CD4-positive, alpha-beta T cell treated with Interleukin-2 at 100 ng/mL for 4 hours (primary cell): Measurements from ENCODE around the gene ASIC2.
A peak's percentile ranks its signal among the peaks of the same experiment; 100 is the strongest.
"Not testable (repeated sequence)": the region's sequence is repeated elsewhere in the genome, so short reads cannot be mapped to it uniquely, and the experiment has no call there.

Experiments used
- DNase-seq: peaks from one replicate; pipeline ENCODE4 v3.0.0-alpha.2; 2020; ENCODE audit warnings: low spot score

The ASIC2 gene

GRCh38 chr17:33019161-33019890 is 273.8 kb downstream of the ASIC2 start:
- DNase-seq = no peak

DNA sequence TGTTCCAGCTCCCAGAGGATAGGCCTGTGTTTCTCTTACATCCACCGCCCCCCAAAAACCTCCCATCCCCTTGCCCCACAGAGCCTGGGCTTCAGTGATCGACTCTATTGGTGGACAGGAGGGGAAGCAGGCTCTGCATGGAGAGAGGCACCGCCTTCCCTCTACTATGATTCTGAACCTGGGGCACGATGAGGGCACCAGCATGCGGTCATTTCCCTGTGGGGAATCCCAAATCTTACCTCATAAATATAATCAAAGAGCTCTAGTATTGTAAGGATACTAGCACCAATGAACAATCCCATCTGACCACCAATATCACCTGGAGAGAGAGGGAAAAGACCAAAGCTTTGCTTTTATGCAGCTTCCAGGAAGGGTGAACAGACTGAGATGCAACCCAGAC is 275.7 kb downstream of the ASIC2 start:
- no peak for DNase-seq

- no peak for DNase-seq
These were observed 276.2 kb downstream of the ASIC2 start for GRCh38 chr17:33016920-33017319.

DNA sequence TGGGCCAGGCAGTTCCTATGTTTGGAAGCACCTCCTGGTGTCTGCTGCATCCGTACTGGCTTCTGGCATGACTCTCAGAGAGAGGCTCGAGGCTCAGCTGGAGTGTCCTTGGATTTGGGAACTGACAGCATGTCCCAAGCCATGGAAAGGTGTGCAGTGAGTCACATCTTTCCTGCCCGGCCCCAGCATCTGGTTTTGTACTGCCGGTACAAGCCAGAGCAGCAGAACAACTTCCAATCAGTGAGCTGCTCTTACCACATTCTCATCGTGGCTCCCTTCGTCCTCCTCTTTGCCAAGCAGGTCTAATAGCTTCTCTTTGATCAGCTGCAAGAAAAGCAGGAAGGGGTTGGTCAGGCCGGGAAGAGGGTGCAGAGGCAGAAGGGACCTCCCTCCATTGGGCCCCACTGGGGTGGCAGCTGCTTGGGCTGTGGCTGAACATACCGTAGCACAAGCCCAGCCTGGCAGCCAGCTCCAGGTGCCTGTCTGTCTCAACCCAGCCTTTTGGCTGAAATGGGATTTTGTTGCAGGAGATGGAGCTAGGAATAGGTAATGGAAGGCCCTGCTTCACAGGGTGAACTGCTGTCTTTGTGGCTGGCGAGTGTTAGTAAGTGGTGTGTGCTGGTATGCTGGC is 277.3 kb downstream of the ASIC2 start:
- no peak for DNase-seq

GRCh38 chr17:33014751-33015150 is 278.3 kb downstream of the ASIC2 start:
- no peak for DNase-seq

- no peak for DNase-seq
These were observed 279.3 kb downstream of the ASIC2 start for GRCh38 chr17:33013596-33014375.

DNA sequence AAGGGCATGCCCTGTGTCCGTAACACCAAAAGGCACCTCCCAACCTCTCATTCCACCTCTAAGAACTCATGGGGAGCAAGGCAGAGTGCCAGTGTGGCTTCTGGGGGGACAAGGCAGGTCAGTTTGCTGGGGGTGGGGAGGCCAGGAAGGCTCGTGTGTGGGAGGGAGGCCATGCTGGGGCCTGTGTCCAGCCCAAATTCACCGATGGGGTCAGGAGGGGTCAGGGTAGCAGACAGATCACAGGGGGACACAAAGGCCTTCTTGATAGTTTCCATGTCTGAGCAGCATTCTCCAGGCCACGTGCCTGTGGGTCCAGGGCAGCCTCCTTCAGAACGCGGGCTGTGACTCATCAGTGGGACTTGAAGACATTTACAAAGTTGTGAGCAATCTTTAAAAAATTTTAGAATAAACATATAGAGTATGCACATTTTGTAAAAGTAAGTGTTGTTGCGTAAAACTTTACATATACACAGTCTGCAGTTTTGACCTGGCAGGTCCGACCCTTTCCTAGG is 280.5 kb downstream of the ASIC2 start:
- no peak for DNase-seq

GRCh38 chr17:33009636-33010035 is 283.5 kb downstream of the ASIC2 start:
- no peak for DNase-seq

- DNase-seq = no peak
These were observed 285.9 kb downstream of the ASIC2 start for GRCh38 chr17:33007186-33007585.

- DNase-seq = no peak
These were observed 290.8 kb downstream of the ASIC2 start for GRCh38 chr17:33002246-33002645.

DNA sequence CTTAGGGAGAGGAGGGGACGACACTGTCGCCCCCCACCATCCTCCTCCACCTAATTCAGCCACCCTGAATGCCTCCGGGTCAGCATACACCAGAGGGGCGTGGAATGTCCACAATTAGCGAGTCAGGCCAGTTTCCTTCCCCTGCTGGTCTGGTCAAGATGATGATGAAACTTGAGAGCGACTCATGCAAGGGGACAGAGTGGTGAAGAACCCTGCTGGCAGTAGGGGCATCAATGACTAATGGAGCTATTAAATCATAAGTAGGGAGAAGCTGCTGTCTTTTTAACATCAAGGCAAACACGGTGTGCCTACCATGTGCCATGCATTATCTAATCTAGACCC is 294.2 kb downstream of the ASIC2 start:
- no peak for DNase-seq

DNA sequence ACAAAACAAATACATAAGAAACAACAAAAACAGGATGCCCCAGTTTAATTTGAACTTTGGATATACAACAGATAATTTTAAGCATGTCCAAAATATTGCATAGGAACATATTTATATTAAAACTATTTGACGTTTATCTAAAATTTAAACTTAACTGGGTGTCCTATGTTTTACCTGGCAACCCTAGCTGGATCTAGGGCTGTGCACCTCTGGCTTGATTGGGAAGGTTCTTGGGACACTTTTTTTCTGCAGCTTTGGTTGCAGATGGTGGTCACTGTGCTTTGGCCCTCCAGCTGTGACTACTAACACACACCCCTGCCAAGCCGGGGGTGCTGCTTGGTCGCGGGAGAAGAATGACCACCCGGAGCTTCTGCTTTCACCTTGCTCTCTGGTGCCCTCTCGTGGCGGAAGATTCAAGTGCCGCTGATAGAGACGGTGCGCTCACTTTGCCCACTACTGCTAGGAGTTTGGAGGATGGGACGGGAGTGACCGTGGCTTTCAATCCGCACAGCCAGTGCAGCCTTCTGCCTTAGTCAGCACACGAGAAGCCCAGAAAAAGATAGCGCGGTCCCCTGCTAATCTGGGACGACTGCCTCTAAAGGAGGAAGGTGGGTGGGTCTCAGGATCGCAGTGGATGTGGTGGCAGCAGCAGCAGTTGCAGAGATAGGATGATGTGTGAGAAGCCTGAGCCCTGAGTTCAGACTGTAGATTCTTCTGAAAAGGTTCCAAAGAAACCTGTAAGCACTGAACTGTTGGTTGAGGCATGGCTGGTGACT is 294.8 kb downstream of the ASIC2 start:
- peak; percentile 61 for DNase-seq

- no peak for DNase-seq
These were observed 297.6 kb downstream of the ASIC2 start for GRCh38 chr17:32995416-32996045.

DNA sequence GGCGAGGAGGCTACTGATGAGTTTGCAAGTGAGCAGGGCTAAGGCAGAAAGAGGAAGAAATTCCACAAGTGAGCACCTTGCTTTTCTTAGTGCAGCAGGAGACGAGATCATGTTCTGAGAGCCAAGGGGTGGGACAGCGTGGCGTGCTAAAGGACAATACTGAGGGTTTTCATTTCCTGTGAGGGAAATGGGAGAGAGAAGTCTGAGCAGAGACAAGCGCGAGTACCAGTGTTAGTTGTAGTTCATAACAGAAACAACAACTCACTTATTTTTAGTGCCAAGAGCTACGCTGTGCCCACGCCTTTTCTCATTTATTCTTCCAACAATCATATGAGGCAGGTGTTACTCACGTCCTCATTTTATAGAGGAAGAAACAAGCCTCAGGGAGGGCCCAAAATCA is 299.1 kb downstream of the ASIC2 start:
- DNase-seq = no peak

DNA sequence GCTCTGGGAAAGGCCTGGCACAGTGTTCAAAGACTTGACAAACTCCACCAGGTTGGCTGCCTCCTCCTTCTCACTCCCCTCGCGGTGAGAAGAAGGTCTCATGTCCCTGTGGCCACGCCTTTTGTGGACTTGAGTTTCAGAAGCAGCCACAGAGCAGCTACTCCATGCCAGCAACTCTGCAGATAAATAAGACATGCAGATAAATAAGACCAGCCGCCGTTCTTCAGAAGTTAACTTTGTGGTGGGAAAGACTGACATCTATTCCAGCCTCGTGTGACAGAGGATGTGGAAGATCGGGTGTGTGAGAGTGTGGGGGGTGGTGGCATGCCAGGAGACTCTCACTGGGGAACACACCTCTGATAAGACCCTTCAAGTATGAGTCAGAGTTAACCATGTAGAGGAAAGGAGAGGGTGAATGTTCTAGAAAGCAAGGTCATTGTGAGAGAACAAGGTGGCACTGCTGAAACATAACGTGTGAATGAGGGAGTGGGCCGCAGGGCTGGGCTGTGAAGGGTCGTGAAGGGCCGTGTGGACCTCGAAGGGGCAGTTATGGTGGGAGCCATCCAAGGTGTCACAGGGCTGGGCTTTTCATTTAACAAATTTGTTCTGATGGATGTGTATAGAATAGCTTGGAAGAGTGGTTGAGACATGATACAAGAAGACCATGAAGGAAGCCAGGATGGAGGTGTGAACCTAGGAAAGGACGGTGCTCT is 300.6 kb downstream of the ASIC2 start:
- DNase-seq = no peak

GRCh38 chr17:32988481-32989101 is 304.5 kb downstream of the ASIC2 start:
- no peak for DNase-seq

DNA sequence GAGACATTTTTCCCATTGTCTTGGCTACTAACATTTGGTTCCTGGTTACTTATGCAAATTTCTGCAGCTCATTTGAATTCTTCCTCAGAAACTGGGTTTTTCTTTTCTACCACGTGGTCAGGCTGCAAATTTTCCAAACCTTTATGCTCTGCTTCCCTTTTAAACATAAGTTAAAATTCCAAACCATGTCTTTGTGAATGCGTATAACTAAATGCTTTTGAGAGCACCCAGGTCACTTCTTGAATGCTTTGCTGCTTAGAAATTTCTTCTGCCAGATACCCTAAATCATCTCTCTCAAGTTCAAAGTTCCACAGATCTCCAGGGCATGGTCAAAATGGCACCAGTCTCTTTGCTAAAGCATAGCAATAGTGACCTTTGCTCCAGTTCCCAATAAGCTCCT is 305.2 kb downstream of the ASIC2 start:
- DNase-seq = not testable (repeated sequence)

DNA sequence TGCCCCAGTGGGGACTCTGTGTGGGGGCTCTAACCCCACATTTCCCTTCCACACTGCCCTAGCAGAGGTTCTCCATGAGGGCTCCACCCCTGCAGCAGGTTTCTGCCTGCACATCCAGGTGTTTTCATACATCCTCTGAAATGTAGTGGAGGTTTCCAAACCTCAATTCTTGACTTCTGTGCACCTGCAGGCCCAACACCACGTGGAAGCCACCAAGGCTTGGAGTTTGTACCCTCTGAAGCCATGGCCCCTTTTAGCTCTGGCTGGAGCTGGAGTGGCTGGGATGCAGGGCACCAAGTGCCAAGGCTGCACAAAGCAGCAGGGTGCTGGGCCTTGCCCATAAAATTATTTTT is 305.7 kb downstream of the ASIC2 start:
- DNase-seq = not testable (repeated sequence)

DNA sequence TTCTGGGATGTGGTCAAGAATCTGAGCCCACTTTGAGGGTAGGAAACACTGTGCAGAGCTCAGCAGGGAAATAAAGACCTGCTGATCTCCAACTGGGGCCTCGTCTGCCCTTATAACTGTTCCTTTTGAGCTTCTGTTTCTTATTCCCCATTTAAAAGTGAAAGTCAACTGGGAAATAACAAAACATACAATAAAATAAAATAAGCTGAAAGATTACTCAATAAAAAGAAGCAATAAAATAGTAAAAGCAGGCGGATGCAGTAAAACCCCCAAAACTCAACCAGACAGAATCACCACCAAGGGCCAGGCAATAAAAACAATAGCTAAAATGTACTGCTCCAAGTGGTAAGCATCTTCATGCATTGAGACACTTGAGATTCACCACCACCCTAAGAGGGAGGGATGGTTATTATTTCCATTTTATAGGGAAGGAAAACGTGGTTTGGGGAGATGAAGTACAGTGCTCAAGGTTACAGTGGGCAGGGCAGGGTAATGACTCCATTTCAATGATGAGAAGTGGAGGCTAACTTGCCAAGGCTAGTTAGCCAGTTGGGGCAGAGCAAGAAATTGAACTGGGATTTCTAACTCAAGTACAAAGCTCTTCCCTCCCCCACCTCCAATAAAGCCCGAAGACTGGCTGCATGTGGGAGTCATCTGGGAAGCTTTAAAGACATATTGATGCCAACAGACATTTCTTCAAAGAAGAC is 307.9 kb downstream of the ASIC2 start:
- no peak for DNase-seq

DNA sequence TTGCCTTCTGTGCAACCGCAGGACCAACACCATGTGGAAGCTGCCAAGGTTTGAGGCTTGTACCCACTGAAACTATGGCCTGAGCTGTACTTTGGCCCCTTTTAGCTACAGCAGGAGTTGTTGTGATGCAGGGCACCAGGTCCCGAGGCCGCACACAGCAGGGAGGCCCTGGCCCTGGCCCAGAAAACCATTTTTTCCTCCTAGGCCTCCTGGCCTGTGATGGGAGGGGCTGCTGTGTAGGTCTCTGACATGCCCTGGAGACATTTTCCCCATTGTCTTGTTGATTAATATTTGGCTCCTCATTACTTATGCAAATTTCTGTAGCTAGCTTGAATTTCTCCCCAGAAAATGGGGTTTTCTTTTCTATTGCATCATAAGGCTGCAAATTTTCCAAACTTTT is 311.5 kb downstream of the ASIC2 start:
- DNase-seq = not testable (repeated sequence)
